Naive B cell (primary cell): ENCODE measurements around the gene DISC1. TPM values are rescaled to one million over a fixed set of nuclear protein-coding genes. Genes with fewer than 3 reads are reported as not detected.
A peak's percentile ranks its signal among the peaks of the same experiment; 100 is the strongest.
"Not testable (repeated sequence)": the region's sequence is repeated elsewhere in the genome, so short reads cannot be mapped to it uniquely, and the experiment has no call there.

Experiments used
- ATAC-seq, 2 donors: fragments of 150-1000 bp; cut with Tn5 transposase; 2 replicates each; pipeline ENCODE4 v1.10.0; 2021; ENCODE audit warnings: low read depth in 2 of 2, mild to moderate bottlenecking in 2 of 2, moderate library complexity in 2 of 2
- DNase-seq: peaks from one replicate; pipeline ENCODE4 v3.0.0; 2022
- H3K27ac Mint-ChIP-seq, 6 donors: one replicate each; pipeline ENCODE4 v1.8.0; 2020 to 2022; ENCODE audit warnings: mild to moderate bottlenecking in 6 of 6, mixed read lengths in 6 of 6, moderate library complexity in 5 of 6, inconsistent platforms in 2 of 6
- H3K27me3 Mint-ChIP-seq, 3 donors: one replicate each; pipeline ENCODE4 v1.8.0; 2021 to 2022; ENCODE audit warnings: mixed read lengths in 3 of 3, mild to moderate bottlenecking in 1 of 3
- H3K36me3 Mint-ChIP-seq, 2 donors: one replicate each; pipeline ENCODE4 v1.8.0; 2020 to 2022; ENCODE audit warnings: mixed read lengths in 2 of 2, inconsistent platforms in 1 of 2, mild to moderate bottlenecking in 1 of 2
- H3K4me1 Mint-ChIP-seq, 3 donors: one replicate each; pipeline ENCODE4 v1.8.0; 2020 to 2022; ENCODE audit warnings: mixed read lengths in 3 of 3, inconsistent platforms in 1 of 3, mild to moderate bottlenecking in 1 of 3, moderate library complexity in 1 of 3
- H3K4me3 Mint-ChIP-seq, 8 donors: one replicate each; pipeline ENCODE4 v1.8.0; 2020 to 2022; ENCODE audit warnings: mild to moderate bottlenecking in 8 of 8, mixed read lengths in 8 of 8, moderate library complexity in 8 of 8, inconsistent platforms in 2 of 8
- H3K9me3 Mint-ChIP-seq, 7 donors: one replicate each; pipeline ENCODE4 v1.8.0; 2020 to 2022; ENCODE audit warnings: mixed read lengths in 7 of 7, mild to moderate bottlenecking in 5 of 7, inconsistent platforms in 2 of 7, moderate library complexity in 1 of 7
- polyA plus RNA-seq, 6 donors: library from polyadenylated mRNA; unstranded; fragments of 300-500 nt; fragmentation: Illumina TruSeq; gene quantifications; one replicate each; pipeline ENCODE4 v1.2.3, GENCODE V29; 2021; ENCODE audit warnings: low read depth in 6 of 6

DISC1 gene
- polyA plus RNA-seq, 6 donors from 2014 or later, result 1.3 to 2.2 (median 2.1) TPM; not detected in 1

DNA sequence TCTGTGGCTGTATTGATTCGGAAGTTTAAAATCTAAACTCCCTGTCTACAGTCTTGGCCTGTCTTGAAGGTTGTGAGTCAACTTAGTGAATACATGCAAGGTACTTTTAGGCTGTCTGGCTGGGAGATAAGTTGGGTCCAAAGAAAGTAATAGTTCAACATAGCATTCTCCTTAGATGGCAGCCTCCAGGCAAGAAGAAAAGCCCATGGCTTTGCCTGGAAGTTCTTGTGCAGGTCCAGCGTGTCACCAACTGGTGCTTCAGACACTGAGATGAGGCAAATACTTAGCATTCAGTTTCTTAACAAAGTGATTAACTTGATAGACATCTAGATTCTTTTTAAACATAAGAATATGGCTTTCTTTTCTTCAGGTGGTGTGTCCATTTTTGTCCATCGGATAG is 328.2 kb downstream of the DISC1 start:
- Mint-ChIP-seq H3K27me3 (no peaks in the 10 kb centered on the region), H3K36me3 (peaks cover 0 to 4% of the 10 kb centered on the region in 2 donors), H3K27ac (no peak overlapping the region), H3K9me3 (no peaks in the 10 kb centered on the region), H3K4me3 (no peak overlapping the region), H3K4me1 (no peaks in the 10 kb centered on the region)
- DNase-seq, result no peak
- ATAC-seq, result no peak

- Mint-ChIP-seq H3K27me3 (no peaks in the 10 kb centered on the region), H3K9me3 (no peaks in the 10 kb centered on the region), H3K4me3 (no peak overlapping the region), H3K4me1 (no peaks in the 10 kb centered on the region), H3K27ac (no peak overlapping the region), H3K36me3 (peaks cover 0 to 4% of the 10 kb centered on the region in 2 donors)
- DNase-seq (no peak), ATAC-seq (no peak)
Measured at GRCh38 chr1:231957359-231957758, 330.8 kb downstream of the DISC1 start.

DNA sequence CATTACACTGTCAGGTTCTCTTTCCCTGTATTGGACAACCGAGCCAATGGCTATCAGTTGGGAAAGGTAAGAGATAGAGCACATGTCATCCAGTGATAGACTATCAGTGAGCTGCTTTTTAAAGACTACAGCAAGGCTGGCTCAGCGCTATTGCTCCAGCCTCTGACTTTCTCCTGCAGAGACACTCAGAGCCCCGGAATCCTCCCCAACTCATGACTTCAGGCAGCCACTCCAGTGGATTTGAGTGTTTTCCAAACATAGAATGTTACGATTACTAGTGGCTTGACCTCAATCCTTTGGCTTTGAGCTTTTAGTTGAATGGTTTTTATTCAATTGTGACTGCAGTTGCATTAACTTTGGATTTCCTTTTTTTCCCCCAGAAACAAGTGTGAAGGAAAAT is 331.9 kb downstream of the DISC1 start:
- H3K36me3 Mint-ChIP-seq, result peaks cover 0 to 4% of the 10 kb centered on the region in 2 donors

GRCh38 chr1:231959225-231959884 is 332.8 kb downstream of the DISC1 start:
- ATAC-seq (no peak), DNase-seq (no peak)
- H3K27ac Mint-ChIP-seq, result no peak overlapping the region
- no peak overlapping the region for H3K4me3 Mint-ChIP-seq
- H3K27me3 Mint-ChIP-seq, result no peaks in the 10 kb centered on the region
- peaks cover 0 to 2% (median 0%) of the 10 kb centered on the region in 7 donors for H3K9me3 Mint-ChIP-seq
- no peaks in the 10 kb centered on the region for H3K4me1 Mint-ChIP-seq
- peaks cover 0 to 4% of the 10 kb centered on the region in 2 donors for H3K36me3 Mint-ChIP-seq

More for the DNA sequence above, 331.9 kb downstream of the DISC1 start:
- H3K9me3 Mint-ChIP-seq, result peaks cover 0 to 2% (median 0%) of the 10 kb centered on the region in 7 donors
- no peaks in the 10 kb centered on the region for H3K27me3 Mint-ChIP-seq
- H3K27ac Mint-ChIP-seq, result no peak overlapping the region
- no peak for ATAC-seq
- no peaks in the 10 kb centered on the region for H3K4me1 Mint-ChIP-seq
- no peak for DNase-seq
- H3K4me3 Mint-ChIP-seq, result no peak overlapping the region

DNA sequence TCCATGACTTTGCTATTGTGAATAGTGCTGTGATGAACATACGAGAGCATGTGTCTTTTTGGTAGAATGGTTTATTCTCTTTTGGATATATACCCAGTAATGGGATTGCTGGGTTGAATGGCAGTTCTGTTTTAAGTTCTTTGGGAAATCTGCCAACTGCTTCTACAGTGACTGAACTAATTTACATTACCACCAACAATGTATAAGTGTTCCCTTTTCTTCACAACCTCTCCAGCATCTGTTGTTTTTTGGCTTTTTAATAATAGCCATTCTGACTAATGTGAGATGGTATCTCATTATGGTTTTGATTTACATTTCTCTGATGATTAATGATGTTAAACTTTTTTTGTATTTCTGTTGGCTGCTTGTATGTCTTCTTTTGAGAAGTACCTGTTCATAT is 335.2 kb downstream of the DISC1 start:
- H3K27me3 Mint-ChIP-seq, DNase-seq, H3K36me3 Mint-ChIP-seq, H3K27ac Mint-ChIP-seq, H3K9me3 Mint-ChIP-seq, ATAC-seq, H3K4me3 Mint-ChIP-seq, H3K4me1 Mint-ChIP-seq: not testable (repeated sequence)

- no peak for ATAC-seq
- no peaks in the 10 kb centered on the region for H3K4me1 Mint-ChIP-seq
- DNase-seq, result no peak
- no peak overlapping the region for H3K27ac Mint-ChIP-seq
- peaks cover 0 to 2% (median 0%) of the 10 kb centered on the region in 7 donors for H3K9me3 Mint-ChIP-seq
- no peak overlapping the region for H3K4me3 Mint-ChIP-seq
- H3K36me3 Mint-ChIP-seq, result no peaks in the 10 kb centered on the region
- H3K27me3 Mint-ChIP-seq, result no peaks in the 10 kb centered on the region
Measured at GRCh38 chr1:231962636-231963035, 336.0 kb downstream of the DISC1 start.

GRCh38 chr1:231964241-231964640 is 337.7 kb downstream of the DISC1 start:
- Mint-ChIP-seq H3K9me3 (peaks cover 0 to 2% (median 0%) of the 10 kb centered on the region in 7 donors), H3K27me3 (no peaks in the 10 kb centered on the region), H3K4me1 (no peaks in the 10 kb centered on the region), H3K36me3 (no peaks in the 10 kb centered on the region), H3K27ac (peak overlapping the region in 1 of 6 donors; percentile 84), H3K4me3 (no peak overlapping the region)
- DNase-seq, result no peak
- ATAC-seq, result no peak

DNA sequence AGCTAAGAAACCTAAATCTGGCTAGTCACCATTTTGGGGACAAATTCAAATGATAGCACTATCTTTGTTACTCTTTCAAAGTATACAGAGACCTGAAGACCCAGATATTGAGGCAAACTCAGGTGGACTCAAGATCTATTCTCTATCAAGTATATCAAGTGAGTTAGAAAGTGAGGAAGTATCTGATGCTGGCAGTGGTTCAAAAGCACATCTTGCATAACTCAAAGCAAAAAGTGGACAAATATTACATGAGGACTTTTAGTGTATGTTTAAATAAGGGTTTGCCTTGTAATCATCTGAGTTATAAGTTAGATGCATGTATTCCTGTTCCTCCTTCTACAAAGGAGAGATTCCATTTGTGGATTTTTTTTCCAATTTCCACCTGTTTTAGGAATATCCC is 338.4 kb downstream of the DISC1 start:
- Mint-ChIP-seq H3K4me1 (no peaks in the 10 kb centered on the region), H3K27ac (no peak overlapping the region), H3K4me3 (no peak overlapping the region), H3K9me3 (peaks cover 0 to 3% (median 0%) of the 10 kb centered on the region in 7 donors), H3K36me3 (no peaks in the 10 kb centered on the region), H3K27me3 (no peaks in the 10 kb centered on the region)
- ATAC-seq, result no peak
- no peak for DNase-seq

DNA sequence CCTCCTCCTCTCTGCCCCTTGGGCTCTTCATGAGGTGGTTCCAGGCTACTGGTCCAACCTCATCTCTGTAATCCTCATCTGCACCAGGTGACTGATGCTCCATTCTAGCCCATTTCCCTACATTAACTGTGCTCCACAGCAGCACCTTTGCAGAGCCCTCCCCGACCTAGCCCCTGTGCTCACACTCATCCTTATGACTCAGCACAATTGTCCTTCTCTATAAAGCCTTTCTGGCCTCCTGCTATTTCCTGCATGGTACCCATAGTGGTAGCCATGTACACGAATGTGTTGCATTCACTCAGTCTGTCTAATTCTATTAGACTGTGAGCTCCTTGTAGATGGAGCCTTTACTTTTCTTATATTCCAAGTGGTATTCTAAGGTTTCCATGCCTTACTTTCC is 339.0 kb downstream of the DISC1 start:
- no peaks in the 10 kb centered on the region for H3K36me3 Mint-ChIP-seq
- ATAC-seq, result no peak
- H3K4me1 Mint-ChIP-seq, result peaks cover 0 to 1% (median 0%) of the 10 kb centered on the region in 3 donors
- no peak for DNase-seq
- H3K4me3 Mint-ChIP-seq, result no peak overlapping the region
- H3K9me3 Mint-ChIP-seq, result peaks cover 0 to 3% (median 0%) of the 10 kb centered on the region in 7 donors
- no peaks in the 10 kb centered on the region for H3K27me3 Mint-ChIP-seq
- H3K27ac Mint-ChIP-seq, result no peak overlapping the region

GRCh38 chr1:231966983-231967382 is 340.4 kb downstream of the DISC1 start:
- Mint-ChIP-seq H3K27ac (peak overlapping the region in 1 of 6 donors; percentile 62), H3K4me3 (no peak overlapping the region), H3K4me1 (peaks cover 0 to 4% (median 2%) of the 10 kb centered on the region in 3 donors), H3K36me3 (no peaks in the 10 kb centered on the region), H3K9me3 (peaks cover 0 to 3% (median 0%) of the 10 kb centered on the region in 7 donors), H3K27me3 (no peaks in the 10 kb centered on the region)
- DNase-seq (no peak), ATAC-seq (no peak)

- H3K27me3 Mint-ChIP-seq, result no peaks in the 10 kb centered on the region
- peaks cover 0 to 3% (median 0%) of the 10 kb centered on the region in 7 donors for H3K9me3 Mint-ChIP-seq
- no peaks in the 10 kb centered on the region for H3K36me3 Mint-ChIP-seq
- no peak overlapping the region for H3K27ac Mint-ChIP-seq
- no peak overlapping the region for H3K4me3 Mint-ChIP-seq
- ATAC-seq (no peak), DNase-seq (no peak)
- H3K4me1 Mint-ChIP-seq, result peaks cover 0 to 4% (median 2%) of the 10 kb centered on the region in 3 donors
Measured at GRCh38 chr1:231969076-231969475, 342.5 kb downstream of the DISC1 start.

- not testable (repeated sequence) for H3K27me3 Mint-ChIP-seq, ATAC-seq, H3K27ac Mint-ChIP-seq, H3K9me3 Mint-ChIP-seq, DNase-seq, H3K4me3 Mint-ChIP-seq, H3K36me3 Mint-ChIP-seq, H3K4me1 Mint-ChIP-seq
Measured at GRCh38 chr1:231969761-231970160, 343.2 kb downstream of the DISC1 start.

- peaks cover 0 to 3% (median 0%) of the 10 kb centered on the region in 7 donors for H3K9me3 Mint-ChIP-seq
- H3K27ac Mint-ChIP-seq, result no peak overlapping the region
- no peaks in the 10 kb centered on the region for H3K36me3 Mint-ChIP-seq
- ATAC-seq, result no peak
- no peak overlapping the region for H3K4me3 Mint-ChIP-seq
- no peaks in the 10 kb centered on the region for H3K27me3 Mint-ChIP-seq
- peaks cover 0 to 4% (median 2%) of the 10 kb centered on the region in 3 donors for H3K4me1 Mint-ChIP-seq
- DNase-seq, result no peak
Measured at GRCh38 chr1:231970684-231971083, 344.1 kb downstream of the DISC1 start.

GRCh38 chr1:231971397-231972110 is 345.0 kb downstream of the DISC1 start:
- ATAC-seq (no peak), DNase-seq (no peak)
- no peak overlapping the region for H3K4me3 Mint-ChIP-seq
- no peak overlapping the region for H3K27ac Mint-ChIP-seq
- H3K9me3 Mint-ChIP-seq, result peaks cover 0 to 5% (median 2%) of the 10 kb centered on the region in 7 donors
- H3K4me1 Mint-ChIP-seq, result peaks cover 0 to 4% (median 2%) of the 10 kb centered on the region in 3 donors
- H3K27me3 Mint-ChIP-seq, result no peaks in the 10 kb centered on the region
- H3K36me3 Mint-ChIP-seq, result no peaks in the 10 kb centered on the region
